ENCODE data around the gene KCNQ5.

The KCNQ5 gene

DNA sequence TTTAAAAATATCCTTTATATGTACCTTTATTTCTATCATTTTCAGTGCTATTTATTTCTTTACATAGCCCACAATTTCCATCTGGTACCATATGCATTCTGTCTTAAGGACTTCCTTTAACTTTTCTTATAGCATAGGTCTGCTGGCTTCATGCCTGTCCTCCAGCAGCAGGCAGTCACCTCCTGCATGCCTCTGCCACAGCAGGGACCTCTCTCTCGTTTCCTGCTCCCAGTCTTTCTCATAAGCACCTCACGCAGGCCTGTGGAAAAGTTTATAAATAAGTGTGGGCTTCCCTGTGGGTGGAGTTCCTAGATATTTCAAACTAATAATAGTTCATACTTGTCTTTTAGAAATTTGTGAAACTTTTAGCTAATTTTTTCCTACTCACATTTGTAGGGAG, 133.9 kb downstream of the KCNQ5 start:
- DNase-seq: no peak

DNA sequence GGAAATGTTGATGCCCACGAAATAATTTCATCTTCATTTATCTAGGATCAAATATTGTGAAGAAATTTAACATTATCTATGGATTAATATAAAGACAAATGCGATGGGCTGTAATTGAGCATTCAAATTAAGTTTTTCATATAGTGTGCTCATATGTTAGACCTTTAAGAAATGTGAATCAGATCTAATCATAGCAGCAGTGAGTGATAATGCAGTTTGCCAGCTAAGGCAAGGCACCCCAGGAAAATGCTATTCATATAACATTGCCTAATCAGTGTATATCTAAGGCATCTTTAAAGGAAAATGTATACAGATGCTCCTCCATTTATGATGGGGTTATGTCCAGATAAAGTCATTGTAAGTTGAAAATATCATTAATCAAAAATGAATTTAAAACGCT, 135.2 kb downstream of the KCNQ5 start:
- no peak for DNase-seq

DNA sequence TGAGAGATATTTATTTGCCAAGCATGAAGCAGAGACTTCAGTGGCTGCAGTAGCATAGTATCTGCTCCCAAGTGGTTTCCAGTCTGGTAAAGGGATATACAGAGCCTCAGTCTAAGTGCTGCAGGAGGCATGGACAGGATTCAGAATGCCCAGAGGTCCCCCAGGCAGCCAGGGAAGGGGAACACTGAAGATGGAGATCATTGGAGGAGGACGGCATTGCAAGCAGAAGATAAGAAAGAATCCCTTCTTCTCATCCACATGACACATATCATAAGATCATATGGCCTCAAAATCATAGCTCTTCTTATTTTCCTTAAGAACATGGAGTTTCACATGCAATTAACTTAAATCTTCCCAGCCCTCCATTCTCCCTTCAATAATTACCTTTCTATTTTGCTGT, 136.1 kb downstream of the KCNQ5 start:
- no peak for DNase-seq

DNA sequence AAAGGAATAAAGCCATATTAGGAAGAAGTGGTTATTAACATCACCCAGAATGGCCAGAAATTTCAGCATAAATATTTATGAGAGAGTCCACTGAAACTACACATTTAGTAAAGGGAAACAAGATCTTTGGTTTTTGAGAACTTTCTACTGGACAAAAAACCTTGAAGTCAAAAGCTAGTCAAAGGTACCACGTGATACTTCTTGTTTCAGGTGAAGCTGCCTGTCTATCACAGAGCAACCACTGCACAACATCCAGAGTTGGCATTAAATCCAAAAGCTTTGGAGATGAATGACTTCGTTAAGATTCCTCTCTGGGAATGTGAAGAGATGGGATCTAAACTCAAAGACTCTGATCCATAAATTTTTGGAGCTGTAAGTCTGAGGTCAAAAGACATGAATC, 137.0 kb downstream of the KCNQ5 start:
- DNase-seq: no peak

DNA sequence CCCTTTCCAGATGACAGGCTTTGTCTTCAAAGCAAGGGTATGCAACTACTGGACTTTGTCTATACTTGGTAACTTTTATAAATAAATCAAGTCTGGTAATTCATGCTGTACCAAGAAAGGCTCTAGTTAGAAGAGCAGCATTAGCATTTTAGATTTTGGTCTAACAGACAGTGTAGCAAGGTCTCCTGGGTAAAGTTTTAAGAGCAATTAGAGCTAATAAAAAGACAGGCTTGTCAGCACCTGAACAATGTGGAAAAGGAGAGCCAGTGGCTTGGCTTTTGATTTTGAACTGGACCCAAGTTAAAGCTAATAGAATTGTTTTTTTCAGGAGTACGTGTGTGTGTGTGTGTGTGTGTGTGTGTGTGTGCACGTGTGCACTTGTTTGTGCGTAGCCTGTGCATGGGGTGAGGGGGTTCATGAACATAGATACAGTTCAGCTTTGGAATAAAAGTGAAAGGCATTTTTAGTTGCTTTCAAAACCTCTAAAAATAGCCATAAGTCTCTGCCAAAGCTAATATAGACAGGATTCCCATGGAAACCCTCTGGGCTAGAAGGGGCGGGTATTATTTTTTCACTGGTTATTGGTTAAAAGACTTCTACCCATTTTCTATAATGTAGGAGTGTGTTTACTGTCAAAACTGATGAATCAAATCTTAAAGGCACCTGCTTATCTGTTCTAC, 138.4 kb downstream of the KCNQ5 start:
- DNase-seq: no peak

DNA sequence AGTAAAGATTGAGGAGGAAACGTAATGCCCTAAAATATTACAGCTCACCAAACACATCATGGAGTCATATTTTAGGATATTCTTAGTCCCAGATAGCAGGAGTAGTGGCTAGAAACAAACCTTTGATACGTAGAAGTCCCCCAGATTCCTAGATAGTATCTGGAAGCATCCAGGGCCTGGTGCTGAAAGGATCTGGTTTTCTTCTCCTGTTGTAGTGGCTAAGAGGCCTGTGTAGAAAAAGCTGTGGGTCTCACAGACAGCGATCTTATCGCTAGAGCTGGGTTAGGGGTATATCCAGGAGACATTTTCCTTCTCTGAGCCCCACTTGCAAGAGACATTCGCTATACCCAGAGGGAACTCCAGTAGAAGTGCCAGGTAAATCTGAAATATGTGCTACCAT, 139.9 kb downstream of the KCNQ5 start:
- no peak for DNase-seq

DNA sequence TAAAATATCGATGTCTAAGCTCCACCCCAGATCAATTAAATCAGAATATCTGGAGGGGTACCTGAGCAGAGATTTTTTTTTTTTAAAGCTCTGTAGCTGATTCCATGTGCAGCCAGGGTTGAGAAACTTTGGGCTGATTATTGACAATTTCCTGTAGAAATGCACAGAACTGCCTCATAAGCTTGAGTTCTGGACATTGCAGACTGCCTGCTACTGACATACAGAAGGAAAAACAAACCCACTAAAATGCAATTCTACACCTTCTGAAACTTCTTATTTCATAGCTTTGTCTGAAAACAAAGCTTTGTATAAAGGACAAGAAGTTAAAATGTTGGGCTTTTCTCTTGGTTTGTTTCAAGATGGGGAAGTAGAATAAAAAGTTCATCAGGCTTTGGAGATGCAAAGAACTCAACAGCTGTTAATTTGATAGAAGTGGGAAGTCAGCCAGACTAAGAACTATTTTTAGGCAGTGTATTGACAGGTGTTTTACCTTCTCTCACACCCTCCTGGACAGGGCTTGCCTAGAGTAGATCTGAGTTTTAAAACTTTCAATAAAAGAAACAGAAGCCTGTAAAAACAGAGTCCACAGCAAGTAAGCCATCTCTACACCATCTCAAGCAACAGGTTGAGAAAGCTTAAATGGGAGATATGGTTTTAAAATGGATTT, 147.7 kb downstream of the KCNQ5 start:
- DNase-seq: no peak

DNA sequence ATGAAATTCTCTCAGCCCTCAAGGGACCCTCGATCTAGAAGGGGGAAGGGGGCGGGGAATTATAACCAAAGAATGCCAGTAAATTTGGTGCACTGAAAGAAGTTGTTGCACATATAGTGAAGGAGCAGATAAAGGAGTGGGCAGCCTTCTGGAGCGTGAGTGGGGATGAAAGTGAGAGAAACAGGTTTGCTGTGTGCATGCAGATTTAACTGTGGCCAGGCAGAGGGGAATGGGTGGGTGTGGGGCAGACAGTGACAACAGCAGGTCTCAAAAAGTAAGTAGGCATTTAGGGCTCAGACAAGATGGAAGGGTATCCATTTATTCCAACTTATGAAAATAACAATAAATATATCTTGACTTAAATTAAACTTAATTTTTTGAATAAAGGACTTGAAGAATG, 149.1 kb downstream of the KCNQ5 start:
- DNase-seq: no peak

DNA sequence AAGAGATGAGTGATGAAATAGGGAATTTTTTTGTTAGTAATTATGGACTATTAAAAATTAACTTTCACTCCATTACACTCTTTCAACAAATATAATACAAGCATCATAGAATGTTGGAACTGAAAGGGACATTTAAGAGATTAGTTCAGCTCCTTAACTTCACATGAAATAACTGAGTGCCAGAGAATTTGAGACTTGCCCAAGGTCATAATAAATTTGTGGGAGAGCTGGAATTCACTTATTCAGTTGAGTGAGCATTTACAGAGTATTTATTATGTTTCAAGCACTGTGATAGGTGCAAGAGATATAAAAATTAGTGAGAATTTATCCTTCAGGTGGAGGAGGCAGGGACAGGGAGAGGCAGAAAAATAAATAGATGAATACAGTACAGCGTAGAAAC, 154.6 kb downstream of the KCNQ5 start:
- no peak for DNase-seq

DNA sequence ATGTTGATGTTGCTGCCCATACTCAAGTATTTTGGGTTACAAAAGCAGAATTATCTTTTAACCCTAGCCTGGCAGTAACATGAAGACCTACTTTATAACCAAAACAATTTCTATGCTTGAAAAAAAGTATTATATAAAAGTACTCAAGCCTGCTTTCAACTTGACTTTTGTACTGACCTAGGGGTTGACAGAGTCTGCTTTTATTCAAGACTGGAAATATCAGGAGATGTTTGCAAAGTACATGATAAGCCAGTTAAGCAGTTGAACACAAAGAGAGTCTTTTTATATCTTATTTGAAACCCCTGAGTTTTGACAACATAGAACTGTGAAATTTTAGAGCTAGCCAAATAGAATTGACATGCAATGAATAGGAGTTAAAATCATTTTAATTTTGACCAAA, 159.8 kb downstream of the KCNQ5 start:
- DNase-seq: no peak

DNA sequence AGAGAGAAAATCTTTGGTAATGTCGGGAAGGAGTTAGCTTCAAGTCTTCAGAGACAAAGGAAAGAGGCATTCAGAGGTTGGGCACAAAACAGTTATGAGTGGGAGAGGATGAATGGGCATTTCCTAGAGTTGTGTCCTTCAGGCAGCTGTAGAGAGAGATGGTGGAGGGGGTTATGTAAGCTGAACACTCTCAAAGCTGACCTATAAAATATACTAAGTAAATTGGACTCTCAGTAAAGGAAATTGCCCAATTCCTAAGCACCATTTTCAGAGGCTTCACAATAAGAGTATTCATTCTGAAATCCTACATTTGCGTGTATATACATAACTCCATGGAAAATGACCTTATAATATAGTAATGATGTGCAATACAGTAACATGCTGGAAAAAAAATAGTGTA, 161.2 kb downstream of the KCNQ5 start:
- no peak for DNase-seq

DNA sequence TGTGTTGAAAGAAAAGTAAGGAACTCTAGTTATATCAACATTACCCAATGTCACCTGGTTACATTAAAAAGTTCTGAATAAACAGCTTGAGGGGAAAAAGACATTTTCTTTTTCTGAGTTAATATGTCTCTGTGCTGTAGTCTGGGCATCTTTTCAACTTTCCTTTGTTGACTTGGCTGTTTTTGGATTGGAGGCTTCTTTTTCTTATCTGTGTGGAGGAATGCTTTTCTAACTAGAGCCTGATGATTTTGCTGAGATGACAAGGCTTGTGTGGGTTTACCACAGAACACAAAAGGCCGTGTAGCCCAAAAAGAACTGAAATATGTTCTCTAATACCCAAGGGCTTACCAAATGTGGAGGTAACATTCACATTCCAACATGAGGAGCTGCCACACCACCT, 161.8 kb downstream of the KCNQ5 start:
- no peak for DNase-seq

DNA sequence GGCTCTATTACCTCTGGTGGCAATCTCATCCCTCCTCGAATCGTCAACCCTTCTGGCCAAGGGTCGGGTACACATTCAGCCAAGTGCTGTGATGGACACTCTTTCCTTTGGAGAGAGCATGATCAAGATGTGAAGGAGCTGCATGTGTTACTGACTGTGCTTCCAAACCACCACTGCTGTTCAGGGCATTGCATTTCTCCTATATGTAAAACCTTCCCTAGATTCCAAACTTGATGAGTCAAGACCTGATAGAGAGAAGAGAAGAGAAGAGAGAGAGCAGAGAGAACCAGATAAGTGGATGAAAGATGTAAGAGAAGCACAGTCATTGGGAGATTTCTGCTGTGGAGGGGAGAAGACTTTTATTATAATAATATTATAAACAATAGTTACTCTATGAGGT, 162.2 kb downstream of the KCNQ5 start:
- DNase-seq: no peak

DNA sequence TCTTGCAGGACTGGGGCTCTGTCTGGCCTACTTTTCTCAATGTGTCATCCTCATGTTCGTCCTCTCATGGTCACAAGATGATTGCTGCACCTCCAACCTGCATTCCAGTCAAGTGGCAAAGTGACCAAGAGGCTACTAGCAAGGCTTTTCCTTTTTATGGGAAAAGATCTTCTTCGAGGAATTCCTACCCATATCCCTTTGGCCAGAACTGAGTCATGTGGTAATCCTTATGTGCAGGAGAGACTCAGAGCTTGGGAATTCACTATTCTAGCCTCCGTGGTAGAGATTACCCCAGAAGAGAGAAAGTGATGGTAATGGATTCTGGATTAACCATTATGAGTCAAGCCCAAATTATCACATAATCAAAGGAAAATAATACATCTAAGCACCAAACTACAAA, 162.7 kb downstream of the KCNQ5 start:
- DNase-seq: no peak

DNA sequence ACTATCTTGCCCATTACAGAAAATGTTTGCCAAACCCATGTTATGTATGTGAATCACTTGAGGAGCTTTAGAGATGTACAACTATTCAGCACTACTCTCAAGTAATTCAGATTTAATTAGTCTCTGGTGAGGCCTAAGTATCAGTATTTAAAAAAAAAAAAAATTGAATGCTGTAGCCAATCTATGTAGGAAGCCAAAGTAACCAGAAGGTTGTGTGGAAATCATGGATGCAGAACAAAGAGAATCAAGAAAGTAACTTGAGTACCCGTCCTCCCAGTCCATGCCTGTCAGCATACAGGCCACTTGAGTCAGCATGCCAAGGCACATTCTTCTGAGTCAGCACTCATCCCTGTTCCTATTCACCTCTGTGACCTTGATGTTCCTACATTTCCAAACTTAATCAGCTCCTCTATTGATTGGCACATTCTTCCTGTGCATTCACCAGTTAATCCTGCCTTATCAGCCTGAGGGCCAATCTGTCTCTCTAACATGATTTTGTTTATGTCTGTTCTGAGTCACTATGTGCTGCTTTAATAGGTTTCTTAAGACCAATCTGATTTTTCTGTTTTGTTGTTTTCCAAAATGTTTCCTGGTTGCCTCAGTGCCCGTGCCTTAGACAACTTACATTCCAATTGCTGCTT, 165.6 kb downstream of the KCNQ5 start:
- no peak for DNase-seq

DNA sequence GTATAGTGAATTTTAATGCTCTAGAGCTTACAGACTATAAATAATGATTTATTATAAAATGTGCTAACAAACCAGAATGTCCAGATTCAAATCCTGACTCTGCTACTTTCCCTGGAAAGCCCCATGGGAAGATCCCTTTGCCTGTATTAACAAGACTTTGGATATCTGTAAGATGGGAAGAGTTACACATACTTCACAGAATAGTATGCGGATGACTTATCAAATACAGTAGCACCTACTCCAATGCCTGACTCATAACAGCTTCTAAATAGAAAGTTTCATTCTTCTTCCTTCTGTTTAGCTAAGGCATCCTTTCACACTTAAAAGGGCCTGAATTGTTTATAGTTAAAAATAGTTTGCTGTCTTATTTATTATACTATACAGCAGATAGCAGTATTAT, 166.3 kb downstream of the KCNQ5 start:
- DNase-seq: no peak

DNA sequence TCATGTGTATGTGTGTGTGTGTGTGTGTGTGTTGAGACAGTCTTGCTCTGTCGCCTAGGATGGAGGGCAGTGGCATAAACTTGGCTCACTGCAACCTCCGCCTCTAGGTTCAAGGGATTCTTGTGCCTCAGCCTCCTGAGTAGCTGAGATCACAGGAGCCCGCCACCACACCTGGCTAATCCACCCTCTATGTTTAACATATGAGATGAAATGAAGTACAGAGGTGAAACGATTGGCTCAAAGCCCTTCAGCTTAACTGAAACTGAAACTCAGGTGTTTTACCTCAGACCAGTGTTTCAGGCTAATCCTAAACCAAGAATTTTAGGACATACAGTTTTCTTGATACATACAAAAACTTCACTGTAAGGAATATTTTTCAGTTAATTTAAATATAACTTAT, 167.3 kb downstream of the KCNQ5 start:
- DNase-seq: no peak

DNA sequence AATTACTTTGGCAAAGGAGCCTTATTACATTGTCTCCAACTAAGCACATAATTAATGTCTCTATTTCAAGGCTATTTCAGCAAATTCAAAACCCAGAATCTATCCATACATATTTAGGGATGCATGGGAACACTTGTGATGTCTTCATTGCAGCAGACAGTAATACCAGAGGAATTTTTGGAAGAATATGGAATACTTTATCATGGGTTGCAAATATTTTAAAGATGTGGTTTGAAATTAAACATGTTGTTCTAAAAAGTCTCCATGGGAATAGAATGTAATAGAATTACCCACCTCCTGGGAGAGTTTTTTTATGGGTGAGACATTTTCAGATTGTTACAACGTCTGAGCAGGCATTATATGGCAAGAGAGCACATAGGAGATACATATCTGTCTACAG, 170.8 kb downstream of the KCNQ5 start:
- no peak for DNase-seq

DNA sequence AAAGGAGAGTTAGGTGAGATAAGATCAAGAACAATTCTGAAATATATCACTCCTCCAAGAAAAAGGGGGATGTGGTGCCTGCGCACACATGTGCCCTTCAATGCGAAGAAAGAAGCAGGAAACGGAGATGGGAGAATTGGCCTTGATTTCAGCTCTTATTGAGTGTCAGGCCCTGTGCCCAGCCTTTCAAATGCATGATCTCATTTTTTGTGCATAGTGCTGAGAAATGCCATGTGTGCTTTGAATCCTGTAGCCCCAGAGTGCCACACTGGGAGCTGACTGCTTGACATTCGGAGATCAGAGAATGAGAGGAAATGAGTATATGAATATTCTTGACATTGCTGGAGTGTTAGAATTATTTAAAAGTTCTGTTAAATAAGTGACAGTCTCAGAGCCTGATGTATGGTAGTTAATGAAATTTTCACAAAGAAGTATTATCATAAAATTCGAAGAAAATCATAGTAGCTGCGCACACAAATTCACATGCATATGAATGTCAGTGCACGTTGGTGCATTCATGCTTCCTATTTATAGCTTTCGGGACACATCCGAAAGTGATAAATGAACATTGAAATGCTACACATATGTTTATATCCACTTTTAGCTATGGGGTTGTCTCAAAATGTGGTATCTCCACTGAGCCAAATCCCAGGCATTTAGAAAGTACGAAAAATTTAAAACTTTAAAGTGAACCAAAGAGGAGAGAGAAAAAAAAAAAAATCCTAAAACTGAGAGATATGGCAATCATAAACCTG, 172.0 kb downstream of the KCNQ5 start:
- no peak for DNase-seq

DNA sequence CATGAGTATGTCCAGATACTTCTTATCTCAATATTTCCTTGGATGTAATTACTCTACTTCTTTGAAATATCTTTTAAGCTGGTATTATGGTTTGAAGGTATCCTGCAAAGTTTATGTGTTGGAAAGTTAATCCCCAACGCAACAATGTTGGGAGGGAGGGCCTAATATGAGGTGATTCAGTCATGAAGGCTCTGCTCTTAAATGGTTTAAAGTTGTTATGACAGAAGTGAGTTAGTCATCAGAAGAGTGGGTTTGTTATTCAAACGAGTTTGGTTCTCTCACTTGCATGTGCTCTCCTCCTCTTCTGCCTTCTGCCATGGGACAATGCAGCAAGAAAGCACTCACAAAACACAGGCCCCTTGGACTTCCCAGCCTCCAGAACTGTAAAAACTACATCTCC, 176.3 kb downstream of the KCNQ5 start:
- no peak for DNase-seq

DNA sequence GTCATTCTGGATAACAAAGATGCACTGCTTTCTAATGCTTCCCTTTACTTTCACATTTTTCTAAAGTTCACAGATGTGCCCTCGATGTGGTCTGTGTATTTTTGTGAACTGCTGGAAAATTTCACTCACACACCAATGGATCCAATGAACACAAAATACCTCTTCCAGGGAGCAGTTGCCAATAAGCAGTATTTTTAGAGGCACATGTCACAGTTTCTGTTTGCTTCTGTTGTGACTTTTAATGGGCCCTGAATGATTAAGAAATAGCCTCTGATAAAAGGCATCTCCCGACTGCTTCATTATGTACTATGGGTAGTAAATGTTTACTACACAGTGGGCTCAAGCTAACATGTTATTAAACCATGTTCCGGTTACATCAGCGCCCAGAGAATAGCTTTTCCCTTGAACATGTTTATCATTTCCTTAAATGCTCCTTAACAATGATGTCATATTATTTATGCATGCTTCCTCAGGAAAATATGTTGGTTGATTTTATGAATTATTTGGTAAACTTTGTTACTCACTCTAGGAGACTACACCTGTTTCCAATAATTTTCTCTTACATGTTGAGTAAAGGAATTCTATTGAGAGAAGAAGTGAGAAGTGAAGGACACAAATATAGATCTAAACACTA, 188.0 kb downstream of the KCNQ5 start:
- no peak for DNase-seq

DNA sequence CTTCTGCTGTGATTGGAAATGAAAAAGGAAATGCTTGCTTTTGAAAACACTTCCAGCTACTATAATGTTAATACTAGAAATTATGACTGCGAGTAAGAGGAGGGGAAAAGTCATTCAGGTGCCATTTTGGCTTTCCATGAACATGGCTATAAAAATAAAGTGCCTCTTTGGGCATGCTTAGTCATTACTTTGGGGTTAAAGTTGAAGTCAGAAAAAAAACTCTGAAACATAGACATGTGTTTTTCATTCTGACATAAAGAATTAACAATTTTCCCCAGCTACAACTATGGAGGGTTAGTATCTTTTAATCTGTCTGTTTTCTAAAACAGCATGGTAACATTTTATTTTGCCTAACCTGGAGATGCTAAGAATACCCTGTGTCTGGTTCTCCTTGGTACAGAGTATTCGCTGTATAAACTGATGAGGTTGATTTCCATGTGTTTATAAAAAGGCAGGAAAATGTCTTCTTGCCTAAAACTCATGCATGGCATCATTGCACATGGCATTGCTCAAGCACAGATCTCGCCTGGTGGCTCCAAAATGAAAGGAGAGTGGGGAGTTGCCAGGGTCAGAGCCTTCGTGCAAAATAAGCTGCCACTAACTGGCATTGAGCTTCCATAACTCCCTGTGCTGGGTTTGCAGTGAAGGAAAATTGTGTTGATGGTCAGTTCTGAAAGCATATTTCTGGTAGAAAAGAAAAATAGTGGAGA, 188.9 kb downstream of the KCNQ5 start:
- no peak for DNase-seq

DNA sequence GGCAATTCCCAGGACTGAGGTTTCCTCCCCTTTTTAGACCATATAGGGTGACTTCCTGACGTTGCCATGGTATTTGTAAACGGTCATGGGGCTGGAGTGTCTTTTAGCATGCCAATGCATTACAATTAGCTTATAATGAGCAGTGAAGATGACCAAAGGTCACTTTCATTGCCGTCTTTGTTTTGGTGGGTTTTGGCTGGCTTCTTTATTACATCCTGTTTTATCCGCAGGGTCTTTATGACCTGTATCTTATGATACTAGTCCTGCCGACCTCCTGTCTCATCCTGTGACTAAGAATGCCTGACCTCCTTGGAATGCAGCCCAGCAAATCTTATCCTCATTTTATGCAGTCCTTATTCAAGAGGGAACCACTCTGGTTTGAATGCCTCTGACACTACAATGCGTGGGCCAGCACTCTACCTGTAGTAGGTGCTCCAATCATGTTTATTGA, 190.1 kb downstream of the KCNQ5 start:
- no peak for DNase-seq

Data from GOT3 (cell line).